Psoas muscle (tissue), 8 donors: ENCODE data around the gene MAGI2. TPM values are rescaled to one million over a fixed set of nuclear protein-coding genes. Genes with fewer than 3 reads are reported as not detected.

Source experiments
- ATAC-seq, 4 donors: fragments of 200-7000 bp; cut with Tn5 transposase; one replicate each; pipeline ENCODE4 v1.9.1; 2020; ENCODE audit warnings: moderate library complexity in 3 of 4, mild to moderate bottlenecking in 2 of 4
- DNase-seq, 2 donors: peaks; one replicate each; pipeline ENCODE4 v3.0.0-alpha.2; 2020
- H3K27ac ChIP-seq: fragments of 200-600 bp; one replicate; pipeline ENCODE4 v1.8.0; 2022
- H3K27me3 ChIP-seq, 3 donors: fragments of 200-600 bp in 1 of 3; one replicate each; pipeline versions ENCODE4 v1.6.1 to v1.8.0; 2013 to 2022; ENCODE audit warnings: low read length in 2 of 3, mild to moderate bottlenecking in 2 of 3, moderate library complexity in 1 of 3; ENCODE audit not compliant: insufficient read depth in 3 of 3
- H3K36me3 ChIP-seq, 2 donors: fragments of 200-600 bp in 1 of 2; one replicate each; pipeline versions ENCODE4 v1.6.1 to v1.8.0; 2013 to 2022; ENCODE audit warnings: low read depth in 1 of 2, mild to moderate bottlenecking in 1 of 2, moderate library complexity in 1 of 2; ENCODE audit not compliant: insufficient read depth in 1 of 2
- H3K4me1 ChIP-seq: fragments of 200-600 bp; one replicate; pipeline ENCODE4 v1.8.0; 2022
- H3K4me3 ChIP-seq: fragments of 200-600 bp; one replicate; pipeline ENCODE4 v1.8.0; 2022; ENCODE audit warnings: mild to moderate bottlenecking
- H3K9me3 ChIP-seq: fragments of 200-600 bp; one replicate; pipeline ENCODE4 v1.8.0; 2022
- WGBS, 3 donors: extraction: QIAGEN DNeasy Blood & Tissue Kit; methylation state at CpG; one replicate each; pipeline versions ENCODE4 v1.1.6 to v1.1.7; 2013; 5-methylcytosine and 5-hydroxymethylcytosine counted together
- intact Hi-C, 2 donors: fragments of 100-400 bp; cut with DNase I; formaldehyde crosslinking; loops; one replicate each; pipeline versions ENCODE4 v1.11.0 to v1.14.2; 2022
- polyA plus RNA-seq, 3 donors: library from polyadenylated mRNA; stranded (reverse); fragments of 200-250 nt; gene quantifications; one replicate each; pipeline ENCODE4 v1.2.3, GENCODE V29; 2013
- total RNA-seq, 4 donors: library from RNA; stranded (reverse); fragmentation: NEBNext Ultra II Directional in 2 of 4; extraction: Animal tissue kit (Norgen Biotek cat#: 25700) in 2 of 4; gene quantifications; one replicate each; pipeline versions ENCODE4 v1.2.1 to v1.2.4, GENCODE V29; 2021 to 2023
- TF ChIP-seq, protein P1 (sequence below): fragments of 200-600 bp; IDR thresholded peaks from one replicate; pipeline ENCODE4 v1.8.0; 2022; ENCODE audit warnings: antibody characterized with exemption
- donor health status: healthy with polysubstance abuse.
- donor health status: DM: no; HTN: no; CAD: no; lungs with moderate emphysema.
- donor health status: Bipolar disorder and iron deficiency.
- donor health status: healthy.
- donor health status: DM: yes; HTN: yes; CAD: no.
- donor health status: DM: no; HTN: no; CAD: no.
- donor health status: DM: no; HTN: no; CAD: no.
- donor health status: DM: yes; HTN: yes; CAD: no.

Gene MAGI2
- total and polyA plus RNA-seq, 7 donors = 0.46 to 2.5 (median 1.4) TPM

DNA sequence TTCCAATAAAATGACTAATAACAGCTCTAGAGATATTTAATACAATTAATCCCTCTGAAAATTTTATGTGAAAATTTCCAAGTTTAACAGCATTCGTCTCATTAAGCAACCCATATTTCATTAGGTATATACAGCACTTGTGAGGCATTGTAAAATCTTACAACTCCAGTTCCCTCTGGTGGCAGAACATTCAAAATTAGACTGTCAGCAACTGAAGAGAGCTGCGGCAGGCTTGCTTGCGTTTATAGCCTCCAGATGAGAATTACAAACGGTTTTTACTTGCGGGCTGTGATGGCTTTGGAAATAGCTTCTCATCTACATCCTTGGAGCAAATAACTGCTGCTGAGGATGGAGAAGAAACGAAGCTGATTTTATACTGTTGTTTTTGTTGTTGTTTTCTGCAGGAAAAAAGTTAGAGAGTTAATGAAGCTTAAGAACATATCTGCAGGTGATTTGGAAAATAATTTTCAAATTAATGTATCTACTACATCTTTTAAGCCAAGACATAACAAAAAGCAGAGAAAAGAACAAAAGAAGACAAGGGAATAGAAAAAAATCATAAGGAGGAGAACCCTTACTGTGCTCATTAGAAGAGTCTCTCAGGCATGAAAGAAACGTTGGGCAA is 171.3 kb downstream of the MAGI2 start:
- H3K4me3 ChIP-seq = peak overlapping the region; percentile 41
- TF ChIP-seq, protein P1, sequence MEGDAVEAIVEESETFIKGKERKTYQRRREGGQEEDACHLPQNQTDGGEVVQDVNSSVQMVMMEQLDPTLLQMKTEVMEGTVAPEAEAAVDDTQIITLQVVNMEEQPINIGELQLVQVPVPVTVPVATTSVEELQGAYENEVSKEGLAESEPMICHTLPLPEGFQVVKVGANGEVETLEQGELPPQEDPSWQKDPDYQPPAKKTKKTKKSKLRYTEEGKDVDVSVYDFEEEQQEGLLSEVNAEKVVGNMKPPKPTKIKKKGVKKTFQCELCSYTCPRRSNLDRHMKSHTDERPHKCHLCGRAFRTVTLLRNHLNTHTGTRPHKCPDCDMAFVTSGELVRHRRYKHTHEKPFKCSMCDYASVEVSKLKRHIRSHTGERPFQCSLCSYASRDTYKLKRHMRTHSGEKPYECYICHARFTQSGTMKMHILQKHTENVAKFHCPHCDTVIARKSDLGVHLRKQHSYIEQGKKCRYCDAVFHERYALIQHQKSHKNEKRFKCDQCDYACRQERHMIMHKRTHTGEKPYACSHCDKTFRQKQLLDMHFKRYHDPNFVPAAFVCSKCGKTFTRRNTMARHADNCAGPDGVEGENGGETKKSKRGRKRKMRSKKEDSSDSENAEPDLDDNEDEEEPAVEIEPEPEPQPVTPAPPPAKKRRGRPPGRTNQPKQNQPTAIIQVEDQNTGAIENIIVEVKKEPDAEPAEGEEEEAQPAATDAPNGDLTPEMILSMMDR = peak; percentile 46
- intact Hi-C loops = no loop called here
- no peaks in the 10 kb centered on the region for H3K36me3 ChIP-seq
- H3K9me3 ChIP-seq = no peaks in the 10 kb centered on the region
- WGBS, 3 donors = 10 to 15% (median 13%) methylated on average over 7 of the region's 7 CpGs
- H3K27ac ChIP-seq = no peak overlapping the region
- H3K27me3 ChIP-seq = no peaks in the 10 kb centered on the region
- H3K4me1 ChIP-seq = peaks cover 17% of the 10 kb centered on the region
- ATAC-seq = peak in 3 of 4 donors; percentile 69 to 87 (median 73)
- no peak for DNase-seq

DNA sequence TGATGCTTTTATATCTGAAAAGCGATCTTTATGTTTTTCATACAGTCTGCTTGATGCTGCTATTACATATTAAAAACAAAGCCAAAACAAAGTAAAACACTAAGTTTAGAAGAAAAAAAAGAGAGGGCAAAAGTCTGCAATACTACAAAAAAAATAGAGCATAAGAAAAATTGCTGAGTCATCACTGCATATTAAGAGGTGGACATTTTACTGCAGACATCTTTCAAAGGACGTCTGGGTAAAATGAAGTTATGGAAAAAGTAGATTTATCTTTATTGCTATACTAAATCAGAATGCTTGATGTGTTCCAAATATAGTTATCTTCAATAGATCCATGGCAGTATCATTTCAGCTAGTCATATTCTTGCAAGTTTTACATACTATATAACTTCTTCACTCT is 172.0 kb downstream of the MAGI2 start:
- ATAC-seq (no peak), DNase-seq (no peak)
- 51 to 68% (median 61%) methylated on average over 2 of the region's 2 CpGs for WGBS, 3 donors
- no peaks in the 10 kb centered on the region for H3K27me3 ChIP-seq
- TF ChIP-seq, protein P1 = no peak
- no peaks in the 10 kb centered on the region for H3K9me3 ChIP-seq
- H3K4me3 ChIP-seq = no peak overlapping the region
- intact Hi-C loops = no loop called here
- no peaks in the 10 kb centered on the region for H3K36me3 ChIP-seq
- H3K4me1 ChIP-seq = peaks cover 17% of the 10 kb centered on the region
- H3K27ac ChIP-seq = no peak overlapping the region

DNA sequence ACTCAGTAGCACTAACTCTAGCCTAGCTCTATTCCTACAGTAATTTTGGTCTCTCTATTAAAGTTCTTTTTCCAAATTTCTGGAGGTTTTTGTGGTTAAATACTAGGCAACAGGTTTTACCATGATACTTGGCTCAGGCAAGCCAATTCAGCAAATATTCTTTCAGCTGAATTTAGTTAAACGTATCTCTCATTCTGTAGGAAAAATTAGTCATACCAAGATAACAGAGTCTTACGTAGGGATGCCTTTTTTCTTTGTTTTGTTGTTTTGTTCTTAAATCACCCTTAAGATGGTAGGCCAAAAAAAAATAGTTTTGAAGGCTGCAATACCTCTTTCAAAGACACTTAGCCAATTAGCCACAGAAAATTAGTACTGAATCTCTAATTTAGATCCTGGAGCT is 180.5 kb downstream of the MAGI2 start:
- Histone ChIP-seq H3K27me3 (no peaks in the 10 kb centered on the region), H3K36me3 (no peaks in the 10 kb centered on the region), H3K9me3 (no peaks in the 10 kb centered on the region), H3K4me3 (no peak overlapping the region), H3K4me1 (no peaks in the 10 kb centered on the region), H3K27ac (no peak overlapping the region)
- TF ChIP-seq, protein P1 = no peak
- DNase-seq (no peak), ATAC-seq (no peak)
- intact Hi-C loops = no loop called here
- WGBS, 3 donors = 70 to 80% (median 78%) methylated on average over 2 of the region's 2 CpGs

DNA sequence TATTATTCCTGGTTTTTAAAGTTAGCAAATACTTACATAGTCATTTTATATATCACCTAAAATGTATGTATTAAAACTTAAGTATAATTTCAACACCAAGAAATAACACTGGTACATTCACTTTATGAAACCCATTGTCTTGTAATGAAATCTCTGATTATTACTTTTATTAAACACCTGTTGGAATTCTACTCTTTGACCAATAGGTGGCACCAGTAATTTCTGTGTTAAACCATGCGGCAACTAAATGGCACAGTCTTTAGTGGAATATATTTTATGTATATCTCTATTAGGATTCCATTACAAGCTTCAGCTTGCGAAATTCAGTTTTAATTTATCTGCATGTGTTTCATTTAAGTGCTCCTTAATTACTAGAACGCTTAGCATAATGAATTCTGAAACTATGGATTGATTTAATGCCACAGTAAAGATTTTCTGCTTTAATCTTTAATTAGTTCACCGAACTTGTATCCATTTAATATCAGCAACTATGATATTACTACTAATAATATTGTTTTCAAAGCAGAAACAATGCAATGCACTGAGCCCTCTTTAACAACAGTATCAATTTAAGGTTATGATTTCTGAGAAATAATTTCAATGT is 181.3 kb downstream of the MAGI2 start:
- TF ChIP-seq, protein P1 = peak; percentile 60
- DNase-seq (no peak), ATAC-seq (no peak)
- Histone ChIP-seq H3K4me1 (no peaks in the 10 kb centered on the region), H3K4me3 (no peak overlapping the region), H3K27me3 (no peaks in the 10 kb centered on the region), H3K36me3 (no peaks in the 10 kb centered on the region), H3K9me3 (no peaks in the 10 kb centered on the region), H3K27ac (no peak overlapping the region)
- intact Hi-C loops = no loop called here
- WGBS, 3 donors = 26 to 31% (median 29%) methylated on average over 4 of the region's 4 CpGs
